Measurements from ENCODE around the gene TREM2.

Gene TREM2

GRCh38 chr6:41182069-41183034 is 19.4 kb upstream of the TREM2 start:
- DNase-seq = peak; percentile 74

- DNase-seq = no peak
Observed at GRCh38 chr6:41181566-41181965, 18.6 kb upstream of the TREM2 start.

GRCh38 chr6:41179163-41179562 is 16.2 kb upstream of the TREM2 start:
- no peak for DNase-seq

- no peak for DNase-seq
Observed at GRCh38 chr6:41177695-41178094, 14.8 kb upstream of the TREM2 start.

- no peak for DNase-seq
Observed at GRCh38 chr6:41177287-41177686, 14.4 kb upstream of the TREM2 start.

GRCh38 chr6:41176189-41176588 is 13.3 kb upstream of the TREM2 start:
- DNase-seq = no peak

- DNase-seq = no peak
Observed at GRCh38 chr6:41175084-41175483, 12.2 kb upstream of the TREM2 start.

- no peak for DNase-seq
Observed at GRCh38 chr6:41174610-41175009, 11.7 kb upstream of the TREM2 start.

GRCh38 chr6:41171908-41172307 is 9.0 kb upstream of the TREM2 start:
- no peak for DNase-seq

GRCh38 chr6:41170547-41171160 is 7.7 kb upstream of the TREM2 start:
- DNase-seq = no peak

- DNase-seq = no peak
Observed at GRCh38 chr6:41167173-41167963, 4.5 kb upstream of the TREM2 start.

GRCh38 chr6:41164551-41165120 is 1.7 kb upstream of the TREM2 start:
- no peak for DNase-seq

GRCh38 chr6:41163419-41163717 is 452 bp upstream of the TREM2 start:
- DNase-seq = no peak

GRCh38 chr6:41161851-41162552 is 914 bp downstream of the TREM2 start:
- no peak for DNase-seq

GRCh38 chr6:41161380-41161779 is 1.5 kb downstream of the TREM2 start:
- DNase-seq = no peak

- no peak for DNase-seq
Observed at GRCh38 chr6:41160933-41161332, 2.0 kb downstream of the TREM2 start.

GRCh38 chr6:41159415-41160082 is 3.4 kb downstream of the TREM2 start:
- DNase-seq = no peak

GRCh38 chr6:41157323-41157722 is 5.6 kb downstream of the TREM2 start:
- DNase-seq = peak in 1 of 2 donors; percentile 45

GRCh38 chr6:41156771-41157170 is 6.1 kb downstream of the TREM2 start:
- no peak for DNase-seq

GRCh38 chr6:41156001-41156400 is 6.9 kb downstream of the TREM2 start:
- no peak for DNase-seq

- DNase-seq = no peak
Observed at GRCh38 chr6:41155132-41155805, 7.6 kb downstream of the TREM2 start.
